Common myeloid progenitor, CD34-positive (primary cell): ENCODE measurements around the gene SH3BP4.

ENCODE experiments used
- CTCF ChIA-PET: fragments of 350-600 bp; sonication (Branson Sonifier 250); formaldehyde crosslinking; loops from one replicate; lab custom pipeline; 2021; ENCODE audit warnings: antibody characterized with exemption; lab: Charles Lee
- POLR2A ChIA-PET: fragments of 350-600 bp; sonication (Branson Sonifier 250); formaldehyde crosslinking; loops from one replicate; lab custom pipeline; 2021; ENCODE audit warnings: antibody characterized with exemption; lab: Charles Lee
- DNase-seq, 3 donors: peaks; one replicate each; pipeline versions ENCODE4 v3.0.0 to v3.0.0-alpha.2; 2013
- H3K27ac ChIP-seq, 2 experiments: 1 replicate in 1 of 2; 2 replicates in 1 of 2; pipeline ENCODE4 v1.7.0; 2013; ENCODE audit warnings: inconsistent platforms in 2 of 2, low read length in 2 of 2, mild to moderate bottlenecking in 2 of 2, low read depth in 1 of 2, moderate library complexity in 1 of 2; ENCODE audit not compliant: severe bottlenecking in 2 of 2, insufficient read depth in 1 of 2, poor library complexity in 1 of 2
- H3K27me3 ChIP-seq, 5 experiments: replicated peaks in 2 of 5; 1 replicate in 3 of 5; 2 replicates in 2 of 5; pipeline versions ENCODE4 v1.6.1 to v1.7.0; 2013; ENCODE audit warnings: low read length in 4 of 5, mild to moderate bottlenecking in 2 of 5, moderate library complexity in 2 of 5, inconsistent platforms in 1 of 5; ENCODE audit not compliant: insufficient read depth in 5 of 5, control insufficient read depth in 4 of 5
- H3K36me3 ChIP-seq, 4 experiments: 1 replicate in 2 of 4; 2 replicates in 2 of 4; pipeline versions ENCODE4 v1.6.1 to v1.7.0; 2013; ENCODE audit warnings: low read length in 3 of 4, control low read depth in 1 of 4, mild to moderate bottlenecking in 1 of 4; ENCODE audit not compliant: control insufficient read depth in 4 of 4, insufficient read depth in 4 of 4
- H3K4me1 ChIP-seq, 4 experiments: 1 replicate in 3 of 4; 2 replicates in 1 of 4; pipeline versions ENCODE4 v1.6.1 to v1.7.1; 2013; ENCODE audit warnings: low read length in 3 of 4, mild to moderate bottlenecking in 3 of 4, control low read depth in 1 of 4, inconsistent platforms in 1 of 4, moderate library complexity in 1 of 4; ENCODE audit not compliant: control insufficient read depth in 4 of 4, insufficient read depth in 4 of 4; ENCODE audit errors: control extremely low read depth in 1 of 4
- H3K4me3 ChIP-seq, 7 experiments: 1 replicate in 4 of 7; 2 replicates in 3 of 7; pipeline versions ENCODE4 v1.5.1 to v1.7.0; 2013; ENCODE audit warnings: mild to moderate bottlenecking in 7 of 7, low read length in 6 of 7, moderate library complexity in 6 of 7, inconsistent platforms in 2 of 7, low read depth in 2 of 7, control low read depth in 1 of 7; ENCODE audit not compliant: insufficient read depth in 4 of 7, control insufficient read depth in 1 of 7; ENCODE audit errors: extremely low read depth in 1 of 7
- H3K9me3 ChIP-seq, 5 experiments: 1 replicate in 4 of 5; 2 replicates in 1 of 5; pipeline versions ENCODE4 v1.6.1 to v1.7.1; 2013; ENCODE audit warnings: low read length in 4 of 5, mild to moderate bottlenecking in 2 of 5, inconsistent platforms in 1 of 5, low read depth in 1 of 5, moderate library complexity in 1 of 5; ENCODE audit not compliant: control insufficient read depth in 4 of 5, insufficient read depth in 2 of 5; ENCODE audit errors: control extremely low read depth in 1 of 5
- WGBS: methylation state at CpG from one replicate; pipeline ENCODE4 v1.1.5; 2013; ENCODE audit not compliant: insufficient coverage; 5-methylcytosine and 5-hydroxymethylcytosine counted together

The SH3BP4 gene

DNA sequence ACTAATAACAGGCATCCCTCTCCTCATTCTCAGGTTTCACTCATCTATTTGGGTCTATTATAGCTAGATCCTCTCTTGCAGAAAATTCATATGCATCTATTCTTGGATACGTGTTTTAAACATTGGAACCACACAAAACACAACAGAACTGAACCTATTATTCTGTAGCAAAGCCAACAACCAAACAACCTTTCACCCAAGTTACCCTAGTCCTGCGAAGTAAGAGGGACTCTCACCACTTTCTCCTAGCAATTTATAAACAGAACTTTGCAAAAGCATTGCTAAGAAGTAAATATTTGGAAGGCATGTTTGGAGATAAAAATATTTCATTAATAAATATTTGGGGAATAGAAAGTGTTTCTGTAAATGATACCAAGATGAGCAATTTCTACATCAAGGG, 20.4 kb upstream of the SH3BP4 start:
- H3K4me3 ChIP-seq = no peak overlapping the region
- peaks cover 0 to 5% (median 2%) of the 10 kb centered on the region in 4 experiments for H3K4me1 ChIP-seq
- H3K9me3 ChIP-seq = no peaks in the 10 kb centered on the region
- H3K36me3 ChIP-seq = no peaks in the 10 kb centered on the region
- WGBS = 100% methylated on average over 1 of the region's 2 CpGs
- H3K27ac ChIP-seq = no peak overlapping the region
- no peaks in the 10 kb centered on the region for H3K27me3 ChIP-seq
- CTCF ChIA-PET = interaction anchor here (1.2 kb wide), 1 partner anchor 26 kb away, joined by 3 read pairs; no protein-coding TSS in a partner anchor
- DNase-seq = no peak
- POLR2A ChIA-PET = no interaction called here

DNA sequence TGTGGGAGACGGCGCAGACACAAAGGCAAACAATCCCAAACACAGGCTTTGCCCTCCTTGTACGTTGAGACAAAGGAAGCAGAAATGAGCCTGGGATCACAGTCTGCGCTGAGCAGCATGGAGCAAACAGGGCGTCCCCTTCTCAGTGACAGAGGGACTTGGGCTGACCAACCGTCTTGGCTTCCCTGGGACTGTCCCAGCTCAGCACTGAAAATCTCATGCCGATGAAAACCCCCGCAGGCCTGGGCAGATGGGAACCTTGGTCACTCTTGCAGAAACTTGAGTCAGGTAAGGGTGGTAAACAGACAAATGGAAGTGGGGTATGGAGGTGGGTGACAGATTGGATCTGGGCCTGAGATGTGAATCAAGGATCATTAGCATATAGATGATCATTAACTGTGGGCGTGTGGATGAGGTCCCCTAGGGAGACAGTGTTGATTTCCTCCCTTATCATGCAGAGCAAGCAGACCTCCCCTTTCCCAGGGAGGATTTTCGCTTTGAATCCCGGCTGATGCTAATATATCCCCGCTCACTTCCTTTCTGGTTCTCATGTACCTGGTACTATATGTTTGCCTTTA, 19.1 kb upstream of the SH3BP4 start:
- CTCF ChIA-PET = no interaction called here
- no peak for DNase-seq
- no peaks in the 10 kb centered on the region for H3K9me3 ChIP-seq
- POLR2A ChIA-PET = no interaction called here
- no peaks in the 10 kb centered on the region for H3K27me3 ChIP-seq
- no peaks in the 10 kb centered on the region for H3K36me3 ChIP-seq
- H3K4me1 ChIP-seq = peaks cover 0 to 5% (median 2%) of the 10 kb centered on the region in 4 experiments
- no peak overlapping the region for H3K4me3 ChIP-seq
- H3K27ac ChIP-seq = no peak overlapping the region
- 87% methylated on average over 9 of the region's 12 CpGs for WGBS

DNA sequence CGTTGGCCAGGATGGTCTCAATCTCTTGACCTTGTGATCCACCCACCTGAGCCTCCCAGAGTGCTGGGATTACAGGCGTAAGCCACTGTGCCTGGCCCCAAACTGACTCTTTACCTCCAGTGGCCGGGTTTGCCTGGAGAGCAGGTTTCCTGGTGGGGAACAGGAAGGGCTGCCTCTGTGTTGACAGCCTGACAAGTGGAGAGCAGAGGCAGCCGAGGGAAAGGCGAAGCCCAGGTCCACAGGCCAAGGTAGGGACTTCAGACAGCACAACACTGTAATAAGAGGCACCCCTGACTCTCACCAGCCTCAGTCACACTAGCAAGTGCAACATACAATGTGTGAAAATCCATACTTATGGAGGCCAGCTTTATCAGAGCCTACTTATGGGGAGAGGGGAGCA, 16.5 kb upstream of the SH3BP4 start:
- Histone ChIP-seq H3K4me3 (no peak overlapping the region), H3K27ac (no peak overlapping the region), H3K9me3 (no peaks in the 10 kb centered on the region), H3K36me3 (no peaks in the 10 kb centered on the region), H3K4me1 (peaks cover 0 to 11% (median 2%) of the 10 kb centered on the region in 4 experiments), H3K27me3 (no peaks in the 10 kb centered on the region)
- POLR2A ChIA-PET = no interaction called here
- DNase-seq = no peak
- CTCF ChIA-PET = no interaction called here
- WGBS = 51% methylated on average over 5 of the region's 5 CpGs

DNA sequence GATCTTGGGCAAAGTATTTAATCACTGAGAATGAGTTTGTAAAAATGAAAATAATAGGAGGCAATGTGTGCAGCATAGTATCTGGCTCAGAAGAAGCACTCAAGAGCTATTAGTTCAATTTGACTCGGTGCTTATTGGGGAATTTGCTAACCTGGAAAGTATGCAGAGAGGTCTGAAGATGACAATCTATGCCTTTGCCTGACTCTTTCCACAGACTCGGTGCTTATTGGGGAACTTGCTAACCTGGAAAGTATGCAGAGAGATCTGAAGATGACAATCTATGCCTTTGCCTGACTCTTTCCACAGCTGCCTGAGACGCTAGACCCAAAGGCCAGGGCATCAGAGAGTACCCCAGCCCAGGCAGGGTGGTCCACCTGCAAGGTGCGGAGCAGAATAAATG, 12.2 kb upstream of the SH3BP4 start:
- 99% methylated on average over 4 of the region's 4 CpGs for WGBS
- ChIA-PET CTCF (no interaction called here), POLR2A (no interaction called here)
- no peak overlapping the region for H3K4me3 ChIP-seq
- H3K27me3 ChIP-seq = no peaks in the 10 kb centered on the region
- no peaks in the 10 kb centered on the region for H3K9me3 ChIP-seq
- peaks cover 0 to 14% (median 3%) of the 10 kb centered on the region in 4 experiments for H3K4me1 ChIP-seq
- no peaks in the 10 kb centered on the region for H3K36me3 ChIP-seq
- H3K27ac ChIP-seq = no peak overlapping the region
- DNase-seq = no peak

DNA sequence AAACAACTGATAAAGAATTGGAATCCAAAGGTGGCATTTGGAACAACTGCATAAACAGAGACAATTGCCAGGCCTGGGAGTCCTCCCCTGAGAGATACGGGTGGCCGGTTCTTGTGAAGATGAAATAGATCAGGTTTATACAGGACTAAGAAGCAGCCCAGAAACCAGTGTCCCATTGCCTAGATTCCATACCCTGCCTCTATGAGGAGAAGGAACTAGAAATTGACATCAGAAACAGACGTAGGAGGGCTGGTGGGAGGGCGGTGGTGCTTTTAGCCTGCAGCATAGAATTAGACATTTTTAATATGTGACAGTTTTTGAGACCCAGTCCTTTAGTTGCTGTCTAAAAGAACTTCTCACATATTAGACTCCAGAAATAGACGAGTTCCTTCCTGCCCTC, 11.8 kb upstream of the SH3BP4 start:
- H3K9me3 ChIP-seq = no peaks in the 10 kb centered on the region
- 73% methylated on average over 3 of the region's 5 CpGs for WGBS
- no peak for DNase-seq
- H3K27me3 ChIP-seq = no peaks in the 10 kb centered on the region
- POLR2A ChIA-PET = no interaction called here
- no peak overlapping the region for H3K27ac ChIP-seq
- CTCF ChIA-PET = no interaction called here
- no peak overlapping the region for H3K4me3 ChIP-seq
- no peaks in the 10 kb centered on the region for H3K36me3 ChIP-seq
- H3K4me1 ChIP-seq = peaks cover 0 to 14% (median 3%) of the 10 kb centered on the region in 4 experiments

DNA sequence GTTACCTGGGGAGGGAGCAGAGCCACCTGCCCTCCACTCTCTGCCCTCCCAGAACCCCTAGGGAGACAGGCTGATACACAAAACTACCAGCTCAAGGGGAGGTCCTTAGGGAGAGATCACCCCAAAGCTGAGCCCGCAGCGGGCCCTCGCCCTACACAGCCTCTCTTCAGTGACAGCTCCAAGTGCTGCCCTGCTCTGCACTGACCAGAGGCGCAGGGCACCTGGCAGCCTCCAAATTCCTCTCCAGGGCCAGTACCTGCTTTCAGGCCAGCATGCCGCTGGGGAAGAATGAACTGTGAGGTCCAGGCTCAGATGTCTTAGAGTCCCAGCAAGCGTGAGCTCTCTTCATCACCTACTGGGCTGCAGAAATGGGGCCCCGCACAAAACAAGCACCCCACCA, 11.3 kb upstream of the SH3BP4 start:
- no peak overlapping the region for H3K27ac ChIP-seq
- H3K9me3 ChIP-seq = no peaks in the 10 kb centered on the region
- no peaks in the 10 kb centered on the region for H3K36me3 ChIP-seq
- CTCF ChIA-PET = no interaction called here
- H3K27me3 ChIP-seq = no peaks in the 10 kb centered on the region
- H3K4me3 ChIP-seq = no peak overlapping the region
- DNase-seq = no peak
- H3K4me1 ChIP-seq = peaks cover 0 to 11% (median 2%) of the 10 kb centered on the region in 4 experiments
- 94% methylated on average over 7 of the region's 7 CpGs for WGBS
- POLR2A ChIA-PET = no interaction called here

DNA sequence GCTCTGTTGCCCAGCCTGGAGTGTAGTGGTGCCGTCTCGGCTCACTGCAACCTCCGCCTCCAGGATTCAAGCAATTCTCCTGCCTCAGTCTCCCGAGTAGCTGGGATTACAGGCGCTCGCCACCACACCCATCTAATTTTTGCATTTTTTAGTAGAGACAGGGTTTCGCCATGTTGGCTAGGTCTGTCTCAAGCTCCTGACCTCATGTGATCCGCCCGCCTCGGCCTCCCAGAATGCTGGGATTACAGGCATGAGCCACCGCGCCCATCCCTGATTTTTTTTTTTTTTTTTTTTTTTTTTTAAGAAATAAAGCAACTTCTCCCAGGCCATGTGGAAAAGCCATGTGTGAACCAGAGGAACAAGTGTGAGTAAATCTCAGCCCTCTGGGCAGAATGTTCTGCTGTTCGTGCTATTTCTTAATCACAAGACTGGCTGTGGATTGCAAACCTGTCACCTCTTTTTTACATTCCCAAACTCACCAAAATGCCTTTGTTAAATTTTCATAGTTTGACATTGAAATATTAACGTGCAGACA, 6.4 kb upstream of the SH3BP4 start:
- no peak for DNase-seq
- H3K4me1 ChIP-seq = peaks cover 0 to 11% (median 5%) of the 10 kb centered on the region in 4 experiments
- no peak overlapping the region for H3K4me3 ChIP-seq
- H3K36me3 ChIP-seq = no peaks in the 10 kb centered on the region
- WGBS = 71% methylated on average over 4 of the region's 14 CpGs
- ChIA-PET CTCF (no interaction called here), POLR2A (no interaction called here)
- peaks cover 0 to 8% (median 2%) of the 10 kb centered on the region in 5 experiments for H3K27me3 ChIP-seq
- no peak overlapping the region for H3K27ac ChIP-seq
- no peaks in the 10 kb centered on the region for H3K9me3 ChIP-seq
